ENCODE data around the gene COPS3. TPM values are rescaled to one million over a fixed set of nuclear protein-coding genes. Genes with fewer than 3 reads are reported as not detected.

COPS3 gene
- total and polyA plus RNA-seq, 2 of the 4 experiments (the other 2 are of a cell fraction), result 71.4 to 144 TPM

GRCh38 chr17:17289701-17290100 is 8.7 kb upstream of the COPS3 start:
- Histone ChIP-seq H3K9me3 (ENCODE audit: control insufficient read depth, insufficient read depth, low read length) (no peaks in the 10 kb centered on the region), H4K8ac (ENCODE audit: low read depth in 2 of 2, low read length in 2 of 2) (no peak overlapping the region), H3K4me2 (ENCODE audit: low read depth, low read length) (no peak overlapping the region), H3K56ac (ENCODE audit: extremely low read depth, insufficient read depth, low read length) (no peak overlapping the region), H3K36me3 (ENCODE audit: control insufficient read depth, insufficient read depth, low read length) (no peaks in the 10 kb centered on the region), H2BK15ac (ENCODE audit: low read depth, low read length) (no peak overlapping the region), H2BK120ac (ENCODE audit: low read depth, low read length) (no peak overlapping the region), H2AFZ (replicated peaks; ENCODE audit: low read length, poor library complexity) (no peak overlapping the region), H3K9ac (ENCODE audit: low read depth, low read length) (no peak overlapping the region), H3K79me1 (ENCODE audit: low read depth in 1 of 2, low read length in 2 of 2) (no peaks in the 10 kb centered on the region), H2AK5ac (ENCODE audit: low read depth, low read length) (no peak overlapping the region), H3K4me1 (ENCODE audit: control insufficient read depth, insufficient read depth, low read length) (no peaks in the 10 kb centered on the region), H3K4ac (ENCODE audit: low read depth, low read length) (no peak overlapping the region), H3K18ac (ENCODE audit: low read depth, low read length) (no peak overlapping the region), H3K27me3 (ENCODE audit: control insufficient read depth, insufficient read depth, low read length) (peaks cover 8% of the 10 kb centered on the region), H3K23ac (ENCODE audit: low read depth, low read length) (no peak overlapping the region), H3K27ac (ENCODE audit: insufficient read depth, low read length) (no peak overlapping the region), H3K14ac (replicated peaks; ENCODE audit: low read depth, low read length) (no peak overlapping the region), H4K20me1 (ENCODE audit: insufficient read depth, low read length) (no peaks in the 10 kb centered on the region), H3K9me1 (ENCODE audit: insufficient read depth, low read length) (no peaks in the 10 kb centered on the region), H2BK20ac (ENCODE audit: low read depth, low read length) (no peak overlapping the region), H2AK9ac (replicated peaks; ENCODE audit: low read depth, low read length, poor library complexity) (no peak overlapping the region), H3K4me3 (ENCODE audit: insufficient read depth, low read depth, low read length) (no peak overlapping the region), H4K5ac (ENCODE audit: low read depth, low read length) (no peak overlapping the region), H4K91ac (ENCODE audit: insufficient read depth, low read depth, low read length) (no peak overlapping the region), H2BK5ac (ENCODE audit: low read depth, low read length, poor library complexity, severe bottlenecking) (no peak overlapping the region)
- in situ Hi-C loops (cut with MboI; ENCODE audit: low sequenced_read_pairs) (no loop called here), dilution Hi-C loops (cut with HindIII; ENCODE audit: low sequenced_read_pairs, unreplicated experiment) (no loop called here), intact Hi-C loops (cut with micrococcal nuclease) (no loop called here)
- 59% methylated on average over 4 of the region's 7 CpGs; no CpG with 5 or more reads in 1 of the 2 experiments for WGBS, 2 experiments (ENCODE audit: extremely low coverage in 2 of 2, insufficient read length in 1 of 2)
- POLR2A ChIA-PET (ENCODE audit: unreplicated experiment), result no interaction called here
- no peak for ATAC-seq (ENCODE audit: low read depth)
- CTCF ChIA-PET, result no interaction called here
- DNase-seq, result no peak
- BruUV-seq (replicated peaks), result no TSS peak
- TF ChIP-seq RCOR1 (IDR thresholded peaks at IDR 0.05; ENCODE audit: insufficient replicate concordance, low read length), result no peak
- no peak for TF ChIP-seq USF2 (IDR thresholded peaks at IDR 0.05; ENCODE audit: low read depth, low read length)
- TF ChIP-seq ELK1 (IDR thresholded peaks at IDR 0.05; ENCODE audit: borderline replicate concordance, low read depth, low read length), result no peak
- no peak for TF ChIP-seq CTCF (conservative IDR thresholded peaks at IDR 0.05; ENCODE audit: low read depth, low read length)
- no peak for TF ChIP-seq BHLHE40 (IDR thresholded peaks at IDR 0.05; ENCODE audit: low read depth, low read length)
- no peak for TF ChIP-seq FOS (IDR thresholded peaks at IDR 0.05; ENCODE audit: low read depth, low read length)
- no peak for TF ChIP-seq MXI1 (IDR thresholded peaks at IDR 0.05; ENCODE audit: borderline replicate concordance, low read depth, low read length)
- TF ChIP-seq RAD21 (IDR thresholded peaks at IDR 0.05; ENCODE audit: low read length), result no peak
- TF ChIP-seq POLR2A (IDR thresholded peaks at IDR 0.05; ENCODE audit: low read depth, low read length), result no peak
- no peak for TF ChIP-seq SMC3 (IDR thresholded peaks at IDR 0.05; ENCODE audit: low read depth, low read length)
- no peak for TF ChIP-seq MAFK (IDR thresholded peaks at IDR 0.05; ENCODE audit: low read depth, low read length)
- no peak for TF ChIP-seq NFE2L2 (IDR thresholded peaks at IDR 0.05; ENCODE audit: low read depth, low read length)
